HT-29 (cell line): Measurements from ENCODE around the gene SMARCD1. TPM values are rescaled to one million over a fixed set of nuclear protein-coding genes. Genes with fewer than 3 reads are reported as not detected.
A peak's percentile ranks its signal among the peaks of the same experiment; 100 is the strongest.

Source experiments
- DNase-seq: peaks from one replicate; pipeline ENCODE4 v3.0.0-alpha.2; 2015; ENCODE audit warnings: low spot score
- total RNA-seq: library from RNA; depleted of rRNA; stranded (reverse); fragments of >200 nt; shearing (Covaris generic); gene quantifications from 2 replicates; pipeline ENCODE4 v1.2.3, GENCODE V29; 2014; rRNA removed

Gene SMARCD1
- 74.8 and 90.4 TPM in 2 replicates for total RNA-seq

DNA sequence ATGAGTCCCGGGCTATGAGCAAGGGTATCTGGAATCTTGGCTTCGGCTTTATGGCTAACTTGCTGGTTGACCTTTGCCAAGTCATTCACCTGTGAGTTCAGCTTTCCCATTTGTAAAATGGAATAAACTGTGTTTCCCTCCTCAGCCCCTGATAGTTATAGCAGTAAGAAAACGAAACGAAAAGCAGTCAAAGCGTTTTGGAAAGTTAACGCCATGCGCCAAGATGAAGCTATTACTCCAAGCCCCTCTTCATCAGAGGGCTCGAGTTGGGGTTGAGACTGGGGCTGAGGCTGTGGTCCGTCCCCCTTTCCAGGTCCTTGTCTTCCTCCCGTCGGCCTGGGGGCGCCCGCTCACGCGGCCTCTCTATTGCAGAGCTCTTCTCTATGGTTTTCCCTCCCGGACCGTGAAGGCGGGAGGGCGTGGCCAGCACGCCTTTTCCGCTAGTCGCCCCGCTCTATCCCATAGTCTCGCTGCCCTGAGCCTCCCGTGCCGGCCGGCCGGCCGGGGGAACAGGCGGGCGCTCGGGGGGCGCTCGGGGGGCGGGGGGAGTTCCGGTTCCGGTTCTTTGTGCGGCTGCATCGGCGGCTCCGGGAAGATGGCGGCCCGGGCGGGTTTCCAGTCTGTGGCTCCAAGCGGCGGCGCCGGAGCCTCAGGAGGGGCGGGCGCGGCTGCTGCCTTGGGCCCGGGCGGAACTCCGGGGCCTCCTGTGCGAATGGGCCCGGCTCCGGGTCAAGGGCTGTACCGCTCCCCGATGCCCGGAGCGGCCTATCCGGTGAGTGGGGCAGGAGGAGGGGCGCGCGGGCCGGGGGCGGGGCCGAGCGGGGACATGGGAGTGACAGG lies at the start of gene SMARCD1:
TSS of gene SMARCD1 (plus strand) at position 568 of the 840 bp plus-strand sequence. CDS start at position 596, 28 bp downstream.
- peak; percentile 92 for DNase-seq

DNA sequence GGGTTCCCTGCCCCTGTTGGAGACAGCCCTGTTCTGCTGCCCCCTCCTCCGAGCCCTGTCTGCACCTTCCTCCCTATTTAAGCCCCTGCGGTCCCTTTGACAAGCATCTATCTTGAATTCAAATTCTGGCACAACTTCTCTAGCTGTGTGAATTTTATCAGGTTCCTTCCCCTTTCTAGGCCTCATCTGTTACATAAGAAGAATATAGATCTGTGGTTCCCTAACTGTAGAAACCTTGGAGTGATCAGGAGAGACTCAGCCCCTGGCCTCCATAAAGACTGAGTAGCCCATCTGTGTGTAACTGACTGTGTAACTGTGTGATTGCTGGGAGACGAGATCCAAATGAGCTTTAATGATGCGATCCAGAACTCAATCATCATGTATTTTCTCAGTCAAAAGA lies 46.8 kb upstream of the SMARCD1 start:
- no peak for DNase-seq

DNA sequence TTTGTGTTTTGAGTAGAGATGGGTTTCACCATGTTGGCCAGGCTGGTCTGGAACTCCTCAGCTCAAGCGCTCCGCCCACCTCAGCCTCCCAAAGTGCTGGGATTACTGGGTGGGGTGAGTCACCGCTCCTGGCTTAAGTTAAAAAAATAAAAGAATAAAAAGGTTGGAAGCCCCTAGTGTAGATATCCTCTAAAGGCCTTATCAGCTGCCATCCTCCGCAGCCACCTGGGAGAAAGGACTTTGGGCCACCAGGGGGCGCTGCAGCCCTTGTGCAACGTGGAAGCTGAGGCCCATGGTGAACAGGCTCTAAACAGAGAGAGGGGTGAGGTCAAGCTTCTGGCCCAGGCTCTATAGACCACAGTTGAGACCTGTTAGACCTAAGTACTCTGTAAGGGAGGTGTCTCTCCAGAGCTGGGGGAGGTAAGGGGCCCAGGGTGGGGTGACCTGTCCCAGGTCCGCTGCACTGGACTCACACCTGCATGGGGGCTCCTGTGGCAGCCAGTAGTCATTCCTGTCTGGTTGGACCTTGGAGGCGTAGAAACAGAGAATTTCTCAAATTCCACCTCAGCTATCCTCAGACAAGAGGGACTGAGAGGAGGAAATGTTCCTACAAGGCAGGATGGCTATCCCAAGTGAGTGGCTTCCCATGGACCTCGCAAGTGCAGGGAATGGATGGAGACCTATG lies 45.8 kb upstream of the SMARCD1 start:
- peak; percentile 81 for DNase-seq

DNA sequence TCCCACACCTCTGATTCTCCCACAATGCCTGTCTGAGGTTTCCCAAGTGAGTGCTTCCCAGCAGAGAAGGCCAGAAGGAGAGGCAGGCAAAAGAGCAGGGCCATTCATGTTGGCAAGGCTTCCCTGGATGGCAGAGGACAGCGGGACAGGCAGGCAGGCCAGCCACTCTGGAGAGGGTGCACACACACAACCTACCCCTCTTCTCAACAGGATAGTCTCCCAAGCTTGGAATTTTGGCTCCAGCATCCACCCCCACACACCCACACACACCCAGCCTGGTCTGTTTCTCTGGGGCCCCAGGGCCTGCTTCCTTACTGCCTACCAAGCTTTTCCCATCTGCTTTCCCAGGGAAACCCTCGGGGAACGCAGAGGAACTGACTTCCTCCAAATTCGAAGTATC lies 44.5 kb upstream of the SMARCD1 start:
- no peak for DNase-seq

DNA sequence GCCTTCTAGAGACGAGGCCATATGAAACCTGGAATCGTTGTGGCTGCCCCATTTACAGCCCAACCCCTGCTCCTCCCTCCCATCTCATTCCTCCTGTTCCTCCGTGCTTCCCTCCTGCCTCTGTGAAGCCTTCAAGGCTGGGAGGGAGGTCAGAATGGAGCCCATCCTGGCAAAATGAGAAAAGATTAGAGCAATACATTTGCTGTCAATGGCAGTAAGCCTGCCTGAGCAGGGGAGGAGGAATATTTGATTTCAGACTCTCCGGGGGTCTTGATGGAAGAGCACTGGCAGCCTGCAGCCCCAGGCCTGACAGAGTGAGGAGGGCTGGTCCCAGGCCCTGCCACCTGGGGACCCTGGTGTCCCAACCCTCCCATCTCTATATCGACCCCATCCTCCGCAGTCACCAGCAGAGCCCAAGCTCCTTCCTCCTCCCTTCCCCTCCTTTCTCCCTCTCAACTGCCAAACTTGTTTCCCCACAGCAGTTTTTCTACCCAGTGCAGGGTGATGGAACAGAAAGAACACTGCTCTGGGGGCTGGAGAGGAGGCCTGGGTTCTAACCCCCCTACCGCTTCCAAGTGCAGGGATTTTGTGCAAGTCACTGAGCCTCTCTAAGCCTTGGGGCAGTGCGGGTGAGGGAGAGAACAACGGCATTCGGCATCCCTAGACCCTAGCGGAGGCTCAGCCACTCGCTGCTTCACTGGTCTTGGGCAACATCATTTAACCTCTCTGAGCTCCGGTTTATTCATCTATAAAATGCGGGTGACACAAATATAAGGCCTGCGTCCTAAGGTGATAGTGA lies 43.9 kb upstream of the SMARCD1 start:
- no peak for DNase-seq

DNA sequence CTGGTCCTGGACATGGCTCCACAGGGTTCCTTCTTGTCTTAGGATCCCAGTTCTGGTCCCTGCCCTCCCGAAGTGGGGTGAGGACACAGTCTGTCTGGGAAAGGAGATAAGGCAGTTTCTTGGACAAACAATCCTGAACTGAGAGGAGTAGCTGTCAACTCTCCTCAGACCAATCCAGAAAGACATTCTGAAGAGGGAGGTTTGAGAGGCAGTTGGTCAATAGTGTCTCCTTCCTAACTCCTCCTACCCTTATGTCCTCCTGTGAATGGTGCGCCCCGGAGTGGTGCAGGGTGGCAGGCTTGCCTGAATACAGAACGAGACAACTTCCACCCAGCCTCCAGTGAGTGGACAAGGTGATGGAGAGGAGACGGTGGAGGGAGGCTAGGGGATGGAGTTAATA lies 43.2 kb upstream of the SMARCD1 start:
- DNase-seq: no peak

DNA sequence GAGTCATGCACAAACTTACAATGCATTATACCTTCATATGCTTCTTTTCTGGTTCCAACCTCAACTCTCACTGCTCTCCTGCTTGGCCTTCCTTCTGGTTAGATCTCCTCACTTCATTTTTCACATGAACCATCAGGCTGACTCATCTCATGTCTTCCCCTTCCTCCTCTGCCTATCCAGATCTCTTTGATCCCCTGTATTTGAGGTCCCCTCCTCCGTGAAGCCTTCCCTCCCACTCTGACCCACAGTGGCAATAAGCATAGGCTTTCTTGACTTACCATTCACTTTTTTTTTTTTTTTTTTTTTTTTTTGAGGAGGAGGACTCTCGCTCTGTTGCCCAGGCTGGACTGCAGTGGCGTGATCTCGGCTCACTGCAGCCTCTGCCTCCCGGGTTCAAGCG lies 42.4 kb upstream of the SMARCD1 start:
- DNase-seq: no peak

DNA sequence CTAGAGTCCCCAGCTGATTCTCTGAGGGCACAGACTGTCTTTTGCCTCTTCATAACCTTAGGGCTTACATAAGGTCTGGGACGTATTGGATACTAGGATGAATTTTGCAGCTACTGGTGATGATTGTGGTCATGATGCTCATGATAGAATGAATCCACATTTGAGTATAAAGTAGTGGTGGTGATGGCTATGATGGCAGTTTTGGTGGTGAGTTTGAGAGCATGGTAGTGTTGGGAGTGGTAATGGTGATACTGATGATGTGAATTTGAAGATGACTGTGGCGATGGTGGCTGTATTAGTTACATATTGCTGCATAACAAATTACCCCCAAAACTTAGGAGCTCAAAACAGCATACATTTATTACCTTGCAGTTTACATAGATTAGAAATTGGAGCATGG lies 41.8 kb upstream of the SMARCD1 start:
- DNase-seq: no peak

DNA sequence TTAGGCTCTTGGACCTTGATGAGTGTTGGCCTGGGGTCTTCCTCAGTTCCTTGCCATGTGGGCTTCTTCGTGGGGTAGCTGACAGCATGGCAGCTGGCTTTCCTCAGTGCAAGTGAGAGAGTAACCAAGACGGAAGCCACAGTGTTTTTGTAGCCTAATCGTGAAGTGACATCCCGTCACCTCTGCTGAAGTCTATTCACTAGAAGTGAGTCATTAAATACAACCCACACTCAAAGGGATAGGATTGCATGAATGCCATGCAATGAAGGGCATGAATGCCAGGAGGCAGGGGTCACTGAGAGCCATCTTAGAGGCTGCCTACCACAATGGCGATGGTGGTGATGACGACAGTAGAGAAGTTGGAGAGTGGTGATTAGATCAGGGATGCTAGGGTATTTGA lies 41.3 kb upstream of the SMARCD1 start:
- no peak for DNase-seq

DNA sequence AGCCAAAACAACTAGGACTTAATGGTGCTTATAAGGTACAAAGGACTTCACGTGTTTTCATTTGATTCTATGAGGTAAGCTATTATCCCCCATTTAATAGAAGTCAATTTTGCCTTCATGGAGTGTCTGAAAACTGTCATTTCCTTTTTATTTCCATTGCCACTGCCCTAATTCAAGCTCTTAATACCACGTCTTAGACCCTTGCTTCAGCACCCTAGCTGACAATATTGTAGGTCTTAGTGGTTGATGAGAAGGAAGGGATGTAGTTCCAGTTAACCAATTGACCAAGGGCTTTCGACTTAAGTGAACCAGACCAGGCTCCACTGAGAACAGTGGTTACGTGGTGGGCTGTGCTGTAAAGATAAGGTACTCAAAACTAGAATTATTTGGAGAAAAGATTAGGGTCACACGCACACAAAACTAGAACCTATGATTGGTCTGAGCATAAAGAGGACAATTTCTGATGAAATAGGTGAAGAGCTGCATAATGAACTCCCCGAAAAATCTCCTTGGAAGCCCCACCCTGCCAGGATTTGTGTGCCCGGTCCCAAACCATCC lies 37.4 kb upstream of the SMARCD1 start:
- DNase-seq: no peak

DNA sequence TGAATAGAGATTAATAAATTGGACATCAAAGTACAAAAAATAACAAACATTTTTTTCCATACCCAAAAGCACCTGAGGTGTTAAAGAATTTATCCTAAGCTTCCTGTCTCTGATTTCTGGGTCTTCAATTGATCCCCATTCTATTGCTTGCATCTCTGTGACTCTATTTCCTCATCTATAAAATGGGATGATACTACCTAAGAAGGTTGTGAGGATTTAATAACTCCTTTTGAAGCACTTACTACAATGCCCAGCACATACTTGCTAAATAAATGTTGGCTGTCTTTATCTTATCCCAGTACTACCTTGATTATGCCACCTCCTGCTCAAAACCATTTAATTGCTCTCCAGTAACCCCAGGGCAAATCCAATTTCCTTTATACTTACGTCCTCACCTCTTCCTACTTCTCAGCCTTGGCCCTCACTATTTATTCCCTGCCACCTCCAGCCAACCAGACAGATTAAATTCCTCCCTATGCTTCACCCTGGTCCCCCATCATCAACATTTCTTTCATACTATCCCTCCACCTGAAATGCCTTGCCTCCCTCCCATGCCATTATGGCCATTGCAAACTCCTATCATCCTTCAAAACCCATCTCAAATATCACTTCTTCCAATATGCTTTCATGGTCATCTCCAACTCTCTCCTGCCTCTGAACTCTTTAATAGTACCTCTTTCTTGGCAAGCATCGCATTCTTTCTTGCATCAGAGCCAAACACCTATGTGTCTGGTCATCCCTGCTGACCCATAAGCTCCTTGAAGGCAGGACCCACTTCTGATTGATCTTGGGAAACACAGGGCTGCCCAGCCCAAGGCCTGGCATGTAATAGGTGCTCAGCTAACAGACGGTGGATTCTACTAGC lies 35.7 kb upstream of the SMARCD1 start:
- no peak for DNase-seq

DNA sequence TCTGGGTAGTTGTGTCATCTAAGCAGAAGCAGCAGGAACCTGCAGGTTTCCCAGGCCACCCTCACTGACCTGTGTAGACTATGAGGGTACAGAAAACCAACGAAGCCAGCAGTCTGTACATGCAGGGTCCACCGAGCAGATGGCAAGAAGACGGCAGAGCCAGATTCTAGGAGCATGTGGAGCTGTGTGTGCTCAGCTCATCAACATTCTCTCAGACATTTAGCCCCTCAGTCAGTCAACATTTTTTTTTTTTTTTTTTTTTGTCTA lies 35.1 kb upstream of the SMARCD1 start:
- no peak for DNase-seq

DNA sequence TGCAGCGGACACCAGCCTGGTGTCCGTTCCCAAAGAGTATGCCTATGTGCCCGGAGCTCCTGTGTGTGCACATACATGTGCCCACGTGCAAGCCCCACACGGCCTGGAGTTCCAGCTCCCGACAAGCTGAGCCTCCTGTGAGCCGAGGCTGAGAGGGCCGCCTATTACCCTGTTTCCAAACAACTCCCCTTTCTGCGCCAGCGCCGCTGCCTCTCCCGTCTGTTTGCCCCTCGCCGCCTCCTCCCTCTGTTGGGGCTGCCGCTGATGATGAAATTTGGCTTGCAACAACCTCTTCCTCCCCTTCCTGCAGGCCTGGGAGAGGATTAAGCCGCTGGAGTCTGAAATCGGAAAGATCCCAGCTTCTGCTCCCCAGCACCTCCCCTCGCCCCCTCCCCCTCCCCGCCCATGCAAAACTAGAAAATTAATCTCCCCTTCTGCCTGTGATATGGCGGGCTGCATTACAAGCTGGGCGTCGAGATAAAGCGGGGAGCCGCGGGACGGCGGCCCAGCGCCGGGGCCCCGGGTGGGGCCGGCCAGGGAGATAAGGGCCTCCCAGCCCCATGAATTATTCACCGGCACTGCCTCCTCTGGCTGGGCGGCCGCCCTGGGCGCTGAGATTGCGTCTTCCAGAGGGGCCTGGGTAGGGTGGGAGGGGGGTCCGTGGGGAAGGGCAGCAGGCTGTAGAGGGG lies 34.6 kb upstream of the SMARCD1 start:
- no peak for DNase-seq

DNA sequence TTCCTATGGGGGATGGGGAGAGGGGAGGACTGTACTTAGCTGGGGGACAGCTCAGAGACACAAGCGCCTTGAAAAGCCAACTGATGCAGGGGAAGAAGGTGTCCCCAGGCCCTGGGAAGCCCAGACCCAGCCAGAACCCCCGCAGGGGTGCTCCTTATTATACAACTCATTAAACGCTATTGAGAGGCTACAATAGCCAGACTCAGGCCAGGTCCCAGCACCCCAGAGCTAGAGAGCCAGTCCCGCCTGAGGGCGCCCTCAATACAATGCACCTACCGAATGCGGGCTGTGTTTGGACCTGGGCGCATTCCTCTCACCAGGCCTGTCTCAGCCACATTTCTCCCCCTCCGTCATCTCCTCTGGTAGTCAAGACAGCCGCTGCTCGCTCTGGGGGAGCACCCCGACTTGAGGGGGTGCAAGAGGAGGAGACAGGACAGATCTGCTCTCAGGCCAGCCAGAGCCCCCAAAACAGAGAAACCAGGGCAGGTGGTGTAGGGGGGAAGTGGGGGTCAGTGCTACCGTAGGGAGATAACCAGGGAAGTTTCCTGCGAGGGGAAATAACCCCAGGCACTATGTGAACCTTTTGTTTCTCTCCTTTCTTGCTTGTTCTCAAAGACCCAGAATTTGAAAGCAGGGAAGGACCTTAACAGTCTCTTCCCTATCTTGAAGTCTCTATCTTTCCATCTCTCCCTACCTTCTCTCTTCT lies 33.9 kb upstream of the SMARCD1 start:
- DNase-seq: no peak

DNA sequence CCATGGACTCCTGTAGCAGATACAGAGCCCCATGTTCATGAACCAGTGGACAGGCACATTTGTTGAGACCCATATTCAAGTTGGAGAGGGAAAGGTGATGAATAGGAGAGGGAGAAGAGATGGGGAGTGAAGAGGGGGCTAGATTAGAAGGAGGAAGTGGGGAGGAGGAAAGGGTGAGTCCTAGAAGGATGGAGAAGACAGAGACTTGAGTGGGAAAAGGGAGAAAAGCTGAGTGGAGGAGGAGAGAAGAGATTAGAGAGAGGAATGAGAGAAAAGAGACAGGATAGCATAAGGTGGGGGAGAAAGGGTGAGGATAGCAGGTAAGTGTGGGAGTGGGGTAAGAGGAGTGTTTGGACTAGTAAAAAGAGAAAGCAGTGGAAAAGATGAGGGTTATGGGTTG lies 32.6 kb upstream of the SMARCD1 start:
- no peak for DNase-seq

DNA sequence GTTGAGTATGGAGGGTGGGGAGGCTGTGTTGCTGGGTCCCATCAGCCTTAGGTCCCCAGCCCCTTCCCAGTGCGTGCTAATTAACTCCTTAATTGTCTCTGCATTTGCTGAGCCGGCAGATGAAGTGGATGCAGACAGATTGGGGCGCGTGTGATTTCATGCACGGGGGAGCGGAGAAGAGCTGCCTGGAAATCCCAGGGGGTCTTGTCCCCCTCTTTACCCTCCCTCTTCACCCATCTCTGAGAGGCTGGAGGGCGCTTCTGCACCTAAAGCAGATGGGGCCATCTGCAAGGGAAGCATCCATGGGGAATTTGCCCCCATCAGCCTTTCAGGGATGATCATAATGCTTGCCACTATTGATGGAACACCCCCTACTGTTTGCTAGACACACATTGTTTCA lies 32.2 kb upstream of the SMARCD1 start:
- DNase-seq: no peak

DNA sequence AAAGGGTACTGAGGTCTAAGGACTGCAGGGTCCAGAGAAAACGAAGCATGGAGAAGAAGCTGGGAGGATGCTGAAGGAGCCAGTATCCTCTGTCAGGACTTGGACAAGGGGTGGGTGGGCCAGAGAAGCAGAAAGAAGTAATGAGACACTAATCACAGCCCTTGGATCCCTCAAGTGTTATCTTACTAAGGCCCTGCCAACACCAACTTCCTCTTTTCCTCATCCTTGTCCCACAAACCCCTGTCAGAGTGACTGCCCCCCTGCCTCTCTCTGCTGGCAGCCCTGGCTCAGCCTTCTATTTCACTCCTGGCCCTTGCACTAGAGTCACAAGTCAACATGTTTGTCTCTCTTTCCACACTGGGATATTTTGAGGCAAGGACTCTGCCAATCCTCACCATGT lies 31.6 kb upstream of the SMARCD1 start:
- DNase-seq: no peak

DNA sequence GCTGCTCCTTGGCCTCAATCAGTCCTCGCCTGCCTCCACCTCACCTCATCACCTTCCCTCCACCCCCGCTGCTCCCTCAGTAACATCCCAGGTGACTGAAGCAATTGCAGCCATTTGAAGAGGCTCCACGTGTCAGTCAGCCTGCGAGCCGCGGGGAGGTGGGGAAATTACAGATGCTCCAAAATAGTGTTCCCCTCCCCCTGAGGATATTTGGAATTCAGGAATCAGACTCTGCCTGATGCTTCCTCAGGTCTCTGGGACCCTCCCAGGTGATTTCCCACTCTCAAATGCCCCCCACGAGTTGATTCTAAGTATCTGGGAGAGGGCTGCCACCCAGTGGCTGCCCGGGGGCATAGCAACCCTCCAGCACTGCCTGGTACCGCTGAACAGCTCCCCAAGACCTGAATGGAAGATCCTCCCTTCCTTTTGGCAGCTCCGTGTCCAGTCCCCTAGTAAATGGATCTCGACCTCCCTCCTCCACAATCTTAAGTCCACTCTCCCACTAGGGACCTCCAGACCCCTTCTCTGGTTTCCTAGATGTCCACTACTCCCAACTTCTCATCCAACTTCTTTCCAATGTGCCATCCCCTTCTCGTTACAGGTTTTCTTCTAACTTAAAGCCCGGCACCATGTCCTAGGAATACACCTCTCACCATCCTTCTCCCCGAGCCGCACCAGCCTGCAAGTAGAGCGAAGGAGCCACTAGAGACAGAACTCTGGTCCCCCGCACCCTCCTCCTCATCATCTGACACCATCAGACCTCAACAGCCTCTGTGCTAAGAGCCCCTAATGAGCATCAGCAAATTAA lies 29.1 kb upstream of the SMARCD1 start:
- peak; percentile 87 for DNase-seq

DNA sequence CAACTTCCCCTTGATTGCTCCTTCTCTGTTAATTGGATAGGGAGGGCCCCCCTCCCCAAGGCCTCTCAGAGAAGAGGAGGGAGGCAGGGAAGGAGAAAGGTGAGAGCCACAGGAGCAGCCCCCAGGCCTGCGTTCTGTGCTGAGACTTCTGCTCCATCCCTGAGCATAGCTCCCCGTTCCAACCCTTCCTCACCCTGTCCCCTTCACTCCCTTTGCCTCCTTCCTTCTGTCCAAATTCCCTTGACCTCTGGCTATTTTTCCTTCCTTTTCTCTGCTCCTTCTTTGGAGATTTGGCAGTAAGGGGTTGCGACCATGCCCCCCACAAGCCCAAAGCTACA lies 28.5 kb upstream of the SMARCD1 start:
- DNase-seq: no peak
